ENCODE measurements around the gene RRM2.

Gene RRM2

DNA sequence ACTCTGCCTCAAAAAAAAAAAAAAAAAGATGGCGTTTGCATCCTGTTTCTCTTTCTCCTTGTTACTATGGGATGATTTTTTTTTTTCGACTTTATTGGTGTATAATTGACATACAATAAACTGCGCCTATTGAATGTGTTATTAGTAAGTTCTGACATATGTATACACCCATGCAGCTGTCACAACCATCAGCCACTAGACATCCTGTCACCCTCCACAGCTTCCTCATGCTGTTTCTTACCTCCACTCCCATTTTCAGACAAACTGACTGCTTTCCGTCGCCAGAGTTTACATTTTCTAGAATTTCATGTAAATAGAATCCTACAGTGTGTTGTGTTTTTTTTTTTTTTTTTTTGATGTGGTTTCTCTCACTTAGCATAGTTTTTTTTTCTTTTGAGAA, 27.9 kb downstream of the RRM2 start:
- Histone ChIP-seq H3K27me3 (replicated peaks; ENCODE audit: control insufficient read depth, insufficient read depth, low read length, poor library complexity, severe bottlenecking) (no peaks in the 10 kb centered on the region), H3K36me3 (ENCODE audit: control insufficient read depth, insufficient read depth, low read length) (no peaks in the 10 kb centered on the region), H3K27ac (ENCODE audit: insufficient read depth, low read length, poor library complexity, severe bottlenecking) (no peak overlapping the region), H3K9me3 (ENCODE audit: control insufficient read depth, low read length) (no peaks in the 10 kb centered on the region), H3K4me1 (ENCODE audit: control insufficient read depth, insufficient read depth, low read length, poor library complexity, severe bottlenecking) (no peaks in the 10 kb centered on the region), H3K4me3 (ENCODE audit: insufficient read depth, low read depth, low read length, poor library complexity, severe bottlenecking) (no peak overlapping the region)
- no peak for DNase-seq

DNA sequence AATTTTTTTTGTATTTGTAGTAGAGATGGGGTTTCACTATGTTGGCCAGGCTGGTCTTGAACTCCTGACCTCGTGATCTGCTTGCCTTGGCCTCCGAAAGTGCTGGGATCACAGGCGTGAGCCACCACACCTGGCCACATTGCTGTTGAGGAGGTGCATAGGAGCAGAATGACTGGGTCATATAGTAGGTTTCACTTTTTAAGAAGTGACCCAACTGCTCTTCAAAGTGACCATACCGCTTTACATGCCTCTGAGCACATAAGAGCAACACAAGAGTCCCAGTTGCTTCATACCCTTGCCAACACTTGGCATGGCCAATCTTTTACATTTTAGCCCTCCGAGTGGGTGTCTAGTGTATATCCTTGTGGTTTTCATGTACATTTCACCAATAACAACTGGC, 28.9 kb downstream of the RRM2 start:
- H3K36me3 ChIP-seq (ENCODE audit: control insufficient read depth, insufficient read depth, low read length) = no peaks in the 10 kb centered on the region
- no peaks in the 10 kb centered on the region for H3K9me3 ChIP-seq (ENCODE audit: control insufficient read depth, low read length)
- H3K4me3 ChIP-seq (ENCODE audit: insufficient read depth, low read depth, low read length, poor library complexity, severe bottlenecking) = no peak overlapping the region
- H3K27ac ChIP-seq (ENCODE audit: insufficient read depth, low read length, poor library complexity, severe bottlenecking) = no peak overlapping the region
- no peak for DNase-seq
- no peaks in the 10 kb centered on the region for H3K27me3 ChIP-seq (replicated peaks; ENCODE audit: control insufficient read depth, insufficient read depth, low read length, poor library complexity, severe bottlenecking)
- H3K4me1 ChIP-seq (ENCODE audit: control insufficient read depth, insufficient read depth, low read length, poor library complexity, severe bottlenecking) = no peaks in the 10 kb centered on the region

DNA sequence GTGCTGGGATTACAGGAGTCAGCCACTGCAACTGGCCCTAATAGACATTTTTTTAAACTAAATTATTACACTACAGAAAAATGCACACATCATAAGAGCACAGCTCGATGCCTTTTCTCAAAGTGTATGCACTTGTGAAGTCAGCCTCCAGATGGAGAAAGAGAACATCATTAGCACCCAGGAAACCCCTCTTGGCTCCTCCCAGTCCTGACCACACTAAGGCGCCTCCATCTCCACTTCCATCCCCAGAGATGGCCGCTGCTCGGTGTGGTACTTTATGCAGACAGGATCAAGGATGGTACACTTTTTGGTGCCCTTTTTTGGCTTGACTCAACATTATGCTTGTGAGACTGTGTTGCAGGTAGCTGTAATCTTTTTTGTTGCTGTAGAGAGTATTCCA, 34.8 kb downstream of the RRM2 start:
- no peaks in the 10 kb centered on the region for H3K9me3 ChIP-seq (ENCODE audit: control insufficient read depth, low read length)
- H3K4me1 ChIP-seq (ENCODE audit: control insufficient read depth, insufficient read depth, low read length, poor library complexity, severe bottlenecking) = no peaks in the 10 kb centered on the region
- no peak overlapping the region for H3K4me3 ChIP-seq (ENCODE audit: insufficient read depth, low read depth, low read length, poor library complexity, severe bottlenecking)
- H3K27me3 ChIP-seq (replicated peaks; ENCODE audit: control insufficient read depth, insufficient read depth, low read length, poor library complexity, severe bottlenecking) = no peaks in the 10 kb centered on the region
- no peaks in the 10 kb centered on the region for H3K36me3 ChIP-seq (ENCODE audit: control insufficient read depth, insufficient read depth, low read length)
- no peak for DNase-seq
- no peak overlapping the region for H3K27ac ChIP-seq (ENCODE audit: insufficient read depth, low read length, poor library complexity, severe bottlenecking)

DNA sequence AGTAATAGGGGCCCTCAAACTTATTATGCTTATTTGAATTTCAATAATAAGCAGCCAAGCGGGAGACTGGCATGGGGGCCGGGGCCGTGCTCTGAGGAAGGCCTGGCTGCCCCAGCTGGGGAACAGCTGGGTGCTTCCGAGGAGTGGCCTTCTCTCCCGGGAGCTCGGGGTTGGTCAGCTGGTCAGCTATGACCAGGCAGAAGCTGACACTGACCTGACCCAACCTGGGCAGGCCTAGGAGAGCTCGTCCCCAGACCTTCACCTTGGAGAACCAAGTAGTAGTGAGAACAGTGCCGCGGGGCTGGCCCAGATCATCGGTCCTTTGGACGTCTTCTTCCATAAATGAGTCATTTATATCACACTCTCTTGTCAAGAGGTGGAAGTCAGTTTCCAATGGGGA, 36.1 kb downstream of the RRM2 start:
- Histone ChIP-seq H3K27ac (ENCODE audit: insufficient read depth, low read length, poor library complexity, severe bottlenecking) (no peak overlapping the region), H3K4me3 (ENCODE audit: insufficient read depth, low read depth, low read length, poor library complexity, severe bottlenecking) (no peak overlapping the region), H3K9me3 (ENCODE audit: control insufficient read depth, low read length) (no peaks in the 10 kb centered on the region), H3K27me3 (replicated peaks; ENCODE audit: control insufficient read depth, insufficient read depth, low read length, poor library complexity, severe bottlenecking) (no peaks in the 10 kb centered on the region), H3K36me3 (ENCODE audit: control insufficient read depth, insufficient read depth, low read length) (no peaks in the 10 kb centered on the region), H3K4me1 (ENCODE audit: control insufficient read depth, insufficient read depth, low read length, poor library complexity, severe bottlenecking) (no peaks in the 10 kb centered on the region)
- DNase-seq = no peak

DNA sequence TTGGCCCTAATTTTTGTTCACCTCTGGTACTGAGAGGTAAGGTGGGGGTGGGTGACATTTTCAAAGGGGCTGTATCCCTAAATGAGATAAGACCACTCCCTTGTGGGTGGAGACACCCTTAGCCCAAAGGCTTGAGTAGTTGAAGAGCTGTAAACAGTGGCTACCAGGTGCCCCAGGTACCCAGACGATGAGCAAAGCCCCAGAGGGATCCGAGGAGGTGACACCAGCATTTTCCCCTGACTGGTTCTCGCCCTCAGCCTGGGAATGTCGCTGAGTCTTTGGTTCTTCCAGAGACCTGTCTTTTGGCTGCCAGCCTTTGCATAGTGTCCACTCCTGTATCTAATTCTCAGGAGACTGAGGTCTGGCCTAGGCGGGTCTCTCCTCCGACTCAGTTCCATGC, 36.5 kb downstream of the RRM2 start:
- DNase-seq = no peak
- H3K36me3 ChIP-seq (ENCODE audit: control insufficient read depth, insufficient read depth, low read length) = no peaks in the 10 kb centered on the region
- no peaks in the 10 kb centered on the region for H3K9me3 ChIP-seq (ENCODE audit: control insufficient read depth, low read length)
- no peaks in the 10 kb centered on the region for H3K27me3 ChIP-seq (replicated peaks; ENCODE audit: control insufficient read depth, insufficient read depth, low read length, poor library complexity, severe bottlenecking)
- H3K4me1 ChIP-seq (ENCODE audit: control insufficient read depth, insufficient read depth, low read length, poor library complexity, severe bottlenecking) = no peaks in the 10 kb centered on the region
- H3K4me3 ChIP-seq (ENCODE audit: insufficient read depth, low read depth, low read length, poor library complexity, severe bottlenecking) = no peak overlapping the region
- no peak overlapping the region for H3K27ac ChIP-seq (ENCODE audit: insufficient read depth, low read length, poor library complexity, severe bottlenecking)

DNA sequence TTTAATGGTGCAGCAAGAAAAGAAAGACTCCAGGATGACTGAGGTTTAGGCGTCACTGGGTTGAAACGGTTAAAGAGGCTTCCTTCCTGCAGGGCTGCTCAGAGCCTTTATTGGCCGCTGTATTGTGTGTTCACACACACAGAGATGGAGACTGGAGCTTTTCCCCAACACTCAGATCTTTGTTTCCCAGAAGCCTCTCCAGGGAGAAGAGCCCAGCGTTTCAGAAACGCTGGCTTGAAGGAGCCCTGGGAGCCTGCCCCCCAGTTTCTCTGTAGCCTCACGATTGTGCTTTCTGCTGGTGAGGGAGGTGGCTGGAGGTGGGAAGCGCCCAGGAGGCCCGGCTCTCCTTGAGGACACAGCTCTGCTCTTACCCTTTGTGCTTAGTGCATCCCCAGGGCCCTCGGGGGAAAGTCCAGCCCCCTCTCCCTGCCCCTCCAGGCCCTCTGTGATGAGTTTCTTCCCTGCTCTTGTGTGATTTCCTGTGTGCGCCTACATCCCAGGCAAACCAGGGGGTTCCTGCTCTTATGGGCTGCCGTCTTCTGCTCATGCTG, 37.1 kb downstream of the RRM2 start:
- no peak overlapping the region for H3K27ac ChIP-seq (ENCODE audit: insufficient read depth, low read length, poor library complexity, severe bottlenecking)
- H3K9me3 ChIP-seq (ENCODE audit: control insufficient read depth, low read length) = no peaks in the 10 kb centered on the region
- no peak overlapping the region for H3K4me3 ChIP-seq (ENCODE audit: insufficient read depth, low read depth, low read length, poor library complexity, severe bottlenecking)
- no peaks in the 10 kb centered on the region for H3K36me3 ChIP-seq (ENCODE audit: control insufficient read depth, insufficient read depth, low read length)
- no peaks in the 10 kb centered on the region for H3K27me3 ChIP-seq (replicated peaks; ENCODE audit: control insufficient read depth, insufficient read depth, low read length, poor library complexity, severe bottlenecking)
- H3K4me1 ChIP-seq (ENCODE audit: control insufficient read depth, insufficient read depth, low read length, poor library complexity, severe bottlenecking) = no peaks in the 10 kb centered on the region
- no peak for DNase-seq

DNA sequence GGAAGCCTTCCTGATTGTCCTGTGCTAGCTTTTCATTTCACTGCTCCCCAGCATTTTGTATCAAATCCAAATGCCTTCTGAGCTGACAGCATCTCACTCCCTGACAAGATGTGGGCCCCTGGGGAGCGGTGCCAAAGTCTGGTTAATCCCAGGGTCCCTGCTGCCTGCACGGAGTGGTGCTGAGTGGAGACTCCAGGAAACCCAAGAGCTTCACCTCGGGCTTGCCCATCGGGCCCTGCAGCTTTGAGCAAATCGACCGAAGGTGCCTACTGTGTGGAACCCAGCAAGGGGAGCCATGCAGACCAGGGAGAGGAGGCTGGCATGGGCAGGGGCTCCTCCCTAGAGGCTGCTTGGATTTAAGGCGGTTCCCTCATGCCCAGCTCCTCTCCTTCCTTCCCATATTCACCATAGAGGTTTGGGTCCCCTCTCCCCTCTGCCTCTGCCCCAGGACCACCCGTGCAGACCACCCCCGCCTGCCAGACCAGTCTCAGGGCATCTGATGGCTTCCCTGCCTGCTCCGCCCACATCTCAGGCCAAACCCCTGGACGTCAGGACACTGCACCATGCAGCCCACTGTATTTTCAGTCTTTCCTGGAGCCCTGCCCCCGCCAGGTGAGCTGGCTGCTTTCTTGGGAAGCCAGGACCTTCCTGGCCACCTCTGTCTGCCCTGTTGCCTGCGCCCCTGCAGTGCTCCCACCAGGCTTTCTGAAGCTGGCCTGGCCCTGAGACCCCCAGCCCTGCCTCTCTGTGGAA, 37.8 kb downstream of the RRM2 start:
- Histone ChIP-seq H3K36me3 (ENCODE audit: control insufficient read depth, insufficient read depth, low read length) (no peaks in the 10 kb centered on the region), H3K4me1 (ENCODE audit: control insufficient read depth, insufficient read depth, low read length, poor library complexity, severe bottlenecking) (no peaks in the 10 kb centered on the region), H3K4me3 (ENCODE audit: insufficient read depth, low read depth, low read length, poor library complexity, severe bottlenecking) (no peak overlapping the region), H3K27me3 (replicated peaks; ENCODE audit: control insufficient read depth, insufficient read depth, low read length, poor library complexity, severe bottlenecking) (no peaks in the 10 kb centered on the region), H3K27ac (ENCODE audit: insufficient read depth, low read length, poor library complexity, severe bottlenecking) (no peak overlapping the region), H3K9me3 (ENCODE audit: control insufficient read depth, low read length) (no peaks in the 10 kb centered on the region)
- no peak for DNase-seq

DNA sequence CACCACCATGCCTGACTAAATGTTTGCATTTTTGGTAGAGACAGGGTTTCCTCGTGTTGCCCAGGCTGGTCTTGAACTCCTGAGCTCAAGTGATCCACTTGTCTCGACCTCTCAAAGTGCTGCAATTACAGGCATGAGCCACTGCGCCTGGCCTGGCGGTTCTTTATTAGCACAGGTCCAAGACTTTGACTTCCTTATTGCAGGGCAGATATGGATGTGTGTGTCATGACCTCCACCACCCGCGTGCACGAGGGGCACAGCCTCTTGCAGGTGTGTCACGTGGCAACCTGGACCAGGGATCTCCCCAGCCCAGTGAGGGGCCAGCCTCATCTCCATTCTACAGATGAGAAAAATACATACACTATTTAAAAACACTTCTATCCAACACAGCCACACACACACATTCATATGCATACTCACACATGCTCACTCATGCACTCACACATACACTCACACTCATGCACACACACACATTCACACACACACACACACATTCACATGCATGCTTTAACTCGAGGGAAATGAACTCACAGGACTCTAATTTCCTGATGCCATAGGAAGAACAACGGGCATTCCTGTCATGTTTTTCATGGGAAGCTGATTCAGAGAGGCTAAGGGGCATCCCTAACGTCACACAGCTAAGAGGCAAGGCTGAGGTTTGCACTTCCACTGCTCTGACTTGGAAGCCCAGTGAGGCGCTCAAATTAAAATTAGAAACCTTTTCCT, 38.8 kb downstream of the RRM2 start:
- H3K36me3 ChIP-seq (ENCODE audit: control insufficient read depth, insufficient read depth, low read length) = no peaks in the 10 kb centered on the region
- H3K4me1 ChIP-seq (ENCODE audit: control insufficient read depth, insufficient read depth, low read length, poor library complexity, severe bottlenecking) = no peaks in the 10 kb centered on the region
- H3K27me3 ChIP-seq (replicated peaks; ENCODE audit: control insufficient read depth, insufficient read depth, low read length, poor library complexity, severe bottlenecking) = no peaks in the 10 kb centered on the region
- H3K4me3 ChIP-seq (ENCODE audit: insufficient read depth, low read depth, low read length, poor library complexity, severe bottlenecking) = no peak overlapping the region
- no peak for DNase-seq
- no peak overlapping the region for H3K27ac ChIP-seq (ENCODE audit: insufficient read depth, low read length, poor library complexity, severe bottlenecking)
- no peaks in the 10 kb centered on the region for H3K9me3 ChIP-seq (ENCODE audit: control insufficient read depth, low read length)

DNA sequence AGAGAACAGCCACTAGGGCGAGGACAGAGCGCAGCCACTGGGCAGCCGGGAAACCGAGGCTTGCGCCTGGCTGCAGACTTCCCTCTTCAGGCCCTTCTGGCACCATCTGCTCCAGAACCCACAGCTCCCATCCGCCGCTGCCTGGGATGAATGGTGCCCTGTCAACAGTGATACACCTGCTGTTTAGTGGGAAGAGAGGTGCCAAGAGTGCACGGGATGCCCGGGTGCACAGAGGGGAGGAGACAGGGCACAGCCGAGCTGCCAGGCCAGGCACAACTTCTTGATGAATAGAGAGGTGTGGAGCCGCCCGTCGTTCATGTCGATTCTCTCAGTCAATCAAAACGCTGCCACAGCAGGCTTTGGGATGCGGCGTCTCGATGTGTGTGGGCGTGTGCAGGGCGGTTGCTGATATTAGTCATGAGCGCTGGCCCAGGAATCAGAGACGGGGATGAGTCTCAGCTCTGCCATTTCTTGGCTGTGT, 39.5 kb downstream of the RRM2 start:
- Histone ChIP-seq H3K36me3 (ENCODE audit: control insufficient read depth, insufficient read depth, low read length) (no peaks in the 10 kb centered on the region), H3K27me3 (replicated peaks; ENCODE audit: control insufficient read depth, insufficient read depth, low read length, poor library complexity, severe bottlenecking) (no peaks in the 10 kb centered on the region), H3K9me3 (ENCODE audit: control insufficient read depth, low read length) (no peaks in the 10 kb centered on the region), H3K27ac (ENCODE audit: insufficient read depth, low read length, poor library complexity, severe bottlenecking) (no peak overlapping the region), H3K4me1 (ENCODE audit: control insufficient read depth, insufficient read depth, low read length, poor library complexity, severe bottlenecking) (no peaks in the 10 kb centered on the region), H3K4me3 (ENCODE audit: insufficient read depth, low read depth, low read length, poor library complexity, severe bottlenecking) (no peak overlapping the region)
- DNase-seq = no peak
